AG09319 (cell line): ENCODE measurements around the gene TGIF1.

ENCODE experiments used
- DNase-seq: peaks from one replicate; pipeline ENCODE4 v3.0.0-alpha.2; 2010; ENCODE audit warnings: low read depth; ENCODE audit errors: extremely low read depth
- TF ChIP-seq, protein P1 (sequence below): IDR thresholded peaks from 2 replicates; pipeline ENCODE4 v1.5.1; 2011; ENCODE audit warnings: low read depth, mild to moderate bottlenecking, inconsistent platforms, low read length, moderate library complexity

Gene TGIF1

DNA sequence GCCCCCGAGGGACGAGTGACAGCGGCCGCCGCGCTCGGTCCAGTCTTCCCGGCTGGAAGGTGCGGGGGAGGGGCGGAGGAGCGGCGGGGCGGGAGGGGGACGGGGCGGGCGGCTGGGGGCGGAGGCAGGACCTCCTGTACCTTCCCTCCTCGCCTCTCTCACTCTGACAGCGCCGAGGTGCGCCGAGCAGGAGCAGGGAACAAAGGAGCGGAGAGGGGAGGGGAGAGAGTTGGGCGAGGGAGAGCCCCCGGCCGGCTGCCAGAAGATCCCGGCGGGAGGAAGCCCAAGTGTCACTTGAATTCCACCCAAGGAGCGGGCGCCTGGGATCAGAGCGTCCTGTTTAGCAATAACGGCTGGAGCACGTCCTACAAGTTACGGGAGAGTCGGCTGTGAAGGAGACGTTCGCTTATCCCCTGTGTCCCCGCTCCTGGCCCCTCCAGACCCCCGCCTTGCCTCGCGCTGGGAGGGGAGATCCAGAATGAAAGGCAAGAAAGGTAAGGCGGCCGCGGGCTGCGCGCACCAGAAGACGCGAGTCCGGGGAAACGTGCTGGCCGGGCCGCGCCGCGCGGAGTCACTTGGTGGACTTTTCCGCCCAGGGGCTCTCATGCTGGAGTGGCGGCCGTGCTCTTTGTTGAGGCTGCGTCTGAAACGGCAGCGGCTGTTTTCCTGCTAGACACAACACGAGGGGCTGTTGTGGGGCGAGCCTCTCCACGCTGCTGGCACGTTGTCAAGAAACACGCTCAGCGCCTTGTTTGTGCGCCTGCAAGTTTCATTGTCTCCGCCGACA, at the start of gene TGIF1:
TGIF1 (plus strand) TSS at position 161 of the 787 bp plus-strand sequence; CDS start at position 479, 318 bp downstream.
- TF ChIP-seq, protein P1, sequence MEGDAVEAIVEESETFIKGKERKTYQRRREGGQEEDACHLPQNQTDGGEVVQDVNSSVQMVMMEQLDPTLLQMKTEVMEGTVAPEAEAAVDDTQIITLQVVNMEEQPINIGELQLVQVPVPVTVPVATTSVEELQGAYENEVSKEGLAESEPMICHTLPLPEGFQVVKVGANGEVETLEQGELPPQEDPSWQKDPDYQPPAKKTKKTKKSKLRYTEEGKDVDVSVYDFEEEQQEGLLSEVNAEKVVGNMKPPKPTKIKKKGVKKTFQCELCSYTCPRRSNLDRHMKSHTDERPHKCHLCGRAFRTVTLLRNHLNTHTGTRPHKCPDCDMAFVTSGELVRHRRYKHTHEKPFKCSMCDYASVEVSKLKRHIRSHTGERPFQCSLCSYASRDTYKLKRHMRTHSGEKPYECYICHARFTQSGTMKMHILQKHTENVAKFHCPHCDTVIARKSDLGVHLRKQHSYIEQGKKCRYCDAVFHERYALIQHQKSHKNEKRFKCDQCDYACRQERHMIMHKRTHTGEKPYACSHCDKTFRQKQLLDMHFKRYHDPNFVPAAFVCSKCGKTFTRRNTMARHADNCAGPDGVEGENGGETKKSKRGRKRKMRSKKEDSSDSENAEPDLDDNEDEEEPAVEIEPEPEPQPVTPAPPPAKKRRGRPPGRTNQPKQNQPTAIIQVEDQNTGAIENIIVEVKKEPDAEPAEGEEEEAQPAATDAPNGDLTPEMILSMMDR: no peak

DNA sequence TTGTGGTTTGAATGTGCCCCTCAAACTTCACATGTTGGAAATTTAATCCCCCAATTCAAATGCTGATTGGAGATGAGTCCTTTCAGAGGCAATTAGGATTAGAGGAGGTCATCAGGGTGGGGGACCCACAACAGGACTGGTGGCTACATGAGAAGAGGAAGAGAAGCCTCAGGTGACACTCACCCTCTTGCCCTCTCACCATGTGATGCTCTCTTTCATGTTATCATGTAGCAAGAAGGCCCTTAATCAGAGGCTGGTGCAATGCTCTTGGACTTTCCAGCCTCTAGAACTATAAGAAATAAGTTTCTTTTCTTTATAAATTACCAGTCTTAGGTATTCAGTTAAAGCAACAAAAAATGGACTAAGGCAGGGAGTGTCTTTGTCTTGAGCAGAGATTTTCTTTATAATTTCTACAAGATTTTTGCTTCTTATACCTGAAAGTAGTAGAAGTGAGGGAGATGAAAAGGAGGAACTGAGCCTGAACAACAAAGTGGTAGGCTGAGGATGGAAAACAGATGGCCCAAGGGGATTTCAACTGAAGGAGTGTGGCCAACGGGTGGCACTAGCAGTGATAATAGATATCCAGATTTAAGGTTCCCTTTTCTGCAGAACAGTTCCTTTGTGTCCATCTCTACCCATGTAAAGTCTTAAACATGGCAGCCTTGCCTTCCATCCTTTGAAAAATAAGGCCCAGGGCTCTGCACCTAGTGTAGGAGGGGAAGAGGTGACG, 49.2 kb upstream of the TGIF1 start:
- no peak for DNase-seq
- TF ChIP-seq, protein P1: no peak

More for the DNA sequence above, at the start of gene TGIF1:
- DNase-seq: no peak

DNA sequence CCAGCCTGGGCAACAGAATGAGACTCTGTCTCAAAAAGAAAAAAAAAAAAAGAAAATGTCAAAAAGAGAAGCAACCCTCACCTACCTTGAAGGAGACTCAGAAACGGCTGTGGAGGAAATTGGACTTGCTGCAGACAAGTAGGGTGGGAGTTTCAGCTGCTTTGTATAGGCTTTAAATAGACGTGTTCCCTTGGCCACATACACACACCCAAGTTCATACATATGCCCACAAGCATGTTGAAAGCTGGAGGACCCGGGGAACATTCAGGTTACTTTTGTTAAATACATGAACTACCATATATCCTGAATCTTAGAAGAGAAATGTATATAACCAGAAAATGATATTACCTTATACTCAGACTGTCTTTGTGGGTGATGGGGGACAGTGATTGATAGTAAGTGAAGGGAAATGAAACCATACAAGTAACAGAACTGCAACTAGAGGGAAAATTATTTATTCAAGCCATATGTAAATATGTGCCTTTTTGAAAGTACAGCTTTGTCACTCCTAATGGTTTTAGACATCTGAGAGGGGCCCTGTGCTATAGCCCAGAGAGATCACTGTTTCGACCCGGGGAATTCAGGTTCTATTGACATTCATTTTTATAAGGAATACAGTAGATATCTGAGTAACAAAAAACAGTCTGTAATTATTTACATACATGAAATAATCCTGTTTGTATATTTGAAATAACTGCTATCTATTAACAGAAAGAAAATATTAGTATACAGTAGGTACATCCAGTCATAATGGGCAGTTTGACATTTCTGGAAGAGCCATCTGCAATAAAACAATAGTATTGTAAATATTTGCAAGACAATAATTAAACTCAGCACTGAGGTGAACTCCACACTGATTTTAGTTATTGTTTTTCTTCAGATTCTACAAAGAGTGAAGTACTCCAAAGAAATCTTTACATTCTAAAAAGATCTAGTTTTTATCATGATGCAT, 48.0 kb upstream of the TGIF1 start:
- TF ChIP-seq, protein P1: no peak
- no peak for DNase-seq

DNA sequence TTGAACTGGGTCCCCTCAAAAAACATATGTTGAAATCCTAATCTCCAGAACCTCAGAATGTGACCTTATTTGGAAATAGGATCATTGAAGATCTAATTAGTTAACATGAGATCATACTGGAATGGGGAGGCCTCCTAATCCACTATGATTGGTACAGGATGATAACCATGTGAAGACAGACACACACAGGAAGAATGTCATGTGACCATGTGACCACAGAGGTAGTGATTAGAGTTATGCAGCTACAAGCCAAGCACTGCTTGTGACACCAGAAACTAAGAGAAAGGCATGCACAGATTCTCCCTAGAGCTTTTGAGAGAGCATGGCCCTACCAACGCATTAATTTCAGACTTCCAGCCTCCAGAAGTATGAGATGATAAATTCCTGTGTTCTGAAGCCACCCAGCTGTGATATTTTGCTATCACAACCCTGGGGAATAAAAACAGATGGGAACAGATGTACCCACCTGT, 47.0 kb upstream of the TGIF1 start:
- TF ChIP-seq, protein P1: no peak
- DNase-seq: no peak

DNA sequence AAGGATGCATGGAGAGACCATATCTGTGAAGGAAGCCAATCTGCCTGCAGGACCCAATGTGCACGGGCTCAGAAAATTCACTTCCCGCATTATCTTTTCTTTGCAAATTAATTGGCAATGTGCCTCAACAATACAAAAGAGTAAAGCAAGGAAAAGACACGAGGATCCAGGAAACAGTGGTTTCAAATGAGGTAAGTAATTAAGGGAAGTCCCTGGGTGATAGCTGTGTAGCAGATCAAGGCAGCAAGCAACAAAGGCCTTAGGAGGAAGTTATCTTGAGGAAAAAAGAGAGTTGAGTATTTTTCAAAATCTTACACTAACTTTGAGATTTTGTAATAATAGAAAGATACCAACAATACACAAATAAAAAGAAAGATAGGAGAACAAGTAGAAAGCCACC, 44.3 kb upstream of the TGIF1 start:
- no peak for DNase-seq

DNA sequence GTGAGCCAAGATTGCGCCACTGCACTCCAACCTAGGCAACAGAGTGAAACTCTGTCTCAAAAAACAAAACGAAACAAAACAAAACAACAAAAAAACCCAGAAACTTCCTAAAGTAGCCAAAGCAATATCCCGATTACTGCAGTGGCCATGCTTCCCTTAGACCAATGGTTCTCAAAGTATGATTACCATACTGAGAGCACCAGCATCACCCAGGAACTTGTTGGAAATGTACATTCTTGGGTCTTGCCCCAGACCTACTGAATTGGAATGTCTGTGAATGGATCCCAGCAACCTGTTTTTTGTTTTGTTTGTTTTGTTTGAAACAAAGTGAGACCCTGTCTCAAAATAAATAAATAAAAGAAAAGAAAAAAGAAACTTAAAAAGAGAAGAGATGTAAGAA, 41.9 kb upstream of the TGIF1 start:
- no peak for DNase-seq
- TF ChIP-seq, protein P1: no peak

More for the DNA sequence above, 44.3 kb upstream of the TGIF1 start:
- TF ChIP-seq, protein P1: no peak
